Fibroblast of pulmonary artery (primary cell): Measurements from ENCODE around the gene GSC2.

Source experiments
- DNase-seq: peaks from one replicate; pipeline ENCODE4 v3.0.0-alpha.2; 2010; ENCODE audit warnings: low read depth
- H3K4me3 ChIP-seq: replicated peaks from 2 replicates; pipeline ENCODE4 v1.5.1; 2011; ENCODE audit warnings: low read depth, mild to moderate bottlenecking, control low read depth, low read length, moderate library complexity
- TF ChIP-seq, protein P1 (sequence below): IDR thresholded peaks from 2 replicates; pipeline ENCODE4 v1.5.1; 2011; ENCODE audit warnings: mild to moderate bottlenecking, control low read depth, low read length, inconsistent platforms; ENCODE audit errors: missing control alignments

GSC2 gene

DNA sequence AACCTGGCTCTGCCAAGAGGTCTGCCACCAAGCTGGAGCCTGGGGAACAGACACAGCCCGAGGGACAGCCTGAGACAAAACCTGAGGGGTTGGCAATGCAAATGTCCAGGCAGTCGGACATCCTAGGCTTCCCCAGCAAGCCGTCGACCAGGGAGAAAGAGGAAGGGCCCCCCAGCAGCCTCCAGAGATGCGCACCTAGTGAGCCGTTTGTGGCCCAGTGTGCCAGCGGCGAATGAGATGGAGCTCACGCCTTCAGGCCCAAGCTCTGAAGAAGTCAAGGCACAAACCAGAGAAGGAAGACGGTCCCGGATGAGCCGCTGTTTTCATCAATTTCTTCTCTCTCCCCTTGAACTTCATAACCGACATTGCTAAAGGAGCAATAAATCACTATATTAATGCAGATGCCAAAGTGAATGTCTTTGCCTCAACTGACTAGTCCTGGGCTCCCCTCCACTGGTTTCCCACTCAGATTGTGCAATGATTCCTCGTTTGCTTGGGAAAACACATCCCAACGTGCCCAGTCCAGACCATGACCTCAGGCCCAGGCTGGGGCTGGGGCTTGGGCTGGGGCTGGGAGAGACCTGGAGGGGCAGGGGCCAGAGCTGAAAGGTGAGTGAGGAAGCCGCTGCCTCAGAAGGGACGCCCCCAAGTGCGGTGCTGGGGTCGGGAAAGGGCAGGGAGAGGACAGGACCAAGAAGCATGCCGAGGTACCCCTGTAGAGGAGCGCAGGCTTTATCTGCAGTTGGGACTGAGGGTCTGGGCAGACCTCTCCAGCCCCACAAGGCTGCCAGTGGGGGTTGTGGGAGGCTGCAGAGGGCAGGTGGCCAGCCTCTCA is 24.4 kb downstream of the GSC2 start:
- DNase-seq, result no peak
- TF ChIP-seq, protein P1, sequence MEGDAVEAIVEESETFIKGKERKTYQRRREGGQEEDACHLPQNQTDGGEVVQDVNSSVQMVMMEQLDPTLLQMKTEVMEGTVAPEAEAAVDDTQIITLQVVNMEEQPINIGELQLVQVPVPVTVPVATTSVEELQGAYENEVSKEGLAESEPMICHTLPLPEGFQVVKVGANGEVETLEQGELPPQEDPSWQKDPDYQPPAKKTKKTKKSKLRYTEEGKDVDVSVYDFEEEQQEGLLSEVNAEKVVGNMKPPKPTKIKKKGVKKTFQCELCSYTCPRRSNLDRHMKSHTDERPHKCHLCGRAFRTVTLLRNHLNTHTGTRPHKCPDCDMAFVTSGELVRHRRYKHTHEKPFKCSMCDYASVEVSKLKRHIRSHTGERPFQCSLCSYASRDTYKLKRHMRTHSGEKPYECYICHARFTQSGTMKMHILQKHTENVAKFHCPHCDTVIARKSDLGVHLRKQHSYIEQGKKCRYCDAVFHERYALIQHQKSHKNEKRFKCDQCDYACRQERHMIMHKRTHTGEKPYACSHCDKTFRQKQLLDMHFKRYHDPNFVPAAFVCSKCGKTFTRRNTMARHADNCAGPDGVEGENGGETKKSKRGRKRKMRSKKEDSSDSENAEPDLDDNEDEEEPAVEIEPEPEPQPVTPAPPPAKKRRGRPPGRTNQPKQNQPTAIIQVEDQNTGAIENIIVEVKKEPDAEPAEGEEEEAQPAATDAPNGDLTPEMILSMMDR, result no peak
- no peak overlapping the region for H3K4me3 ChIP-seq

DNA sequence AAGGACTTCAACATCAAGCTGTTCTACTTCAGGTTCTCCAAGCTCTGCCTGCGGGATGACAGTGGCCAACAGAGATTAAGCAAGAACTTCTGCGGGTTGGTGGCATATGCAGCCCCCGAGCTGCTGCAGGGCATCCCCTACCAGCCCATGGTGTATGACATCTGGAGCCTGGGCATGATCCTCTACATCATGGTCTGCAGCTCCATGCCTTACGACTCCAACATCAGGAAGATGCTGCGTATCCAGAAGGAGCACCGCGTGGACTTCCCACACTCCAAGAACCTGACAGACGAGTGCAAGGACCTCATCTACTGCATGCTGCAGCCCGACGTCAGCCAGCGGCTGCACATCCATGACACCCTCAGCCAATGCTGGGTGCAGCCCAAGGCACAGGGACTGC is 25.1 kb downstream of the GSC2 start:
- DNase-seq, result no peak
- H3K4me3 ChIP-seq, result no peak overlapping the region
- TF ChIP-seq, protein P1, result no peak

DNA sequence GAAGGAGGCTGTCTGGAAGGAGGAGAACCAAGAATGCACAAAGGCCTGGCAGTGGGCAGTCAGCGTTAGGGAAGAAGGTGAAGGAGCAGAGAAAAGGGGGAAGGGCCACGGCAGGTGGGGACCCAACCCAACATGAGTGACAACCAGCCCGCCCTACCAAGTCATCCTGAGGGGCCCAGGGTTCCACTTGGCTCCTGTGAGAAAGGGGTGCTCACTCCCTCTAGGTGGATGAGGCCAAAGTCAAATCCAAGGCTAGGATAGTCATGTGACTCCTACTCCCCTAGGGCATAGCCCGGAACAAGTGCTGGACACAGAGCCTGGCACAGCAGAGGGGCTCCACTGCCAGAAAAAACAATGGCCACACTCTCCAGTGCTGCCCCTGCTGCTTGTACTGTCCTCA is 25.7 kb downstream of the GSC2 start:
- no peak overlapping the region for H3K4me3 ChIP-seq
- TF ChIP-seq, protein P1, result no peak
- DNase-seq, result no peak

DNA sequence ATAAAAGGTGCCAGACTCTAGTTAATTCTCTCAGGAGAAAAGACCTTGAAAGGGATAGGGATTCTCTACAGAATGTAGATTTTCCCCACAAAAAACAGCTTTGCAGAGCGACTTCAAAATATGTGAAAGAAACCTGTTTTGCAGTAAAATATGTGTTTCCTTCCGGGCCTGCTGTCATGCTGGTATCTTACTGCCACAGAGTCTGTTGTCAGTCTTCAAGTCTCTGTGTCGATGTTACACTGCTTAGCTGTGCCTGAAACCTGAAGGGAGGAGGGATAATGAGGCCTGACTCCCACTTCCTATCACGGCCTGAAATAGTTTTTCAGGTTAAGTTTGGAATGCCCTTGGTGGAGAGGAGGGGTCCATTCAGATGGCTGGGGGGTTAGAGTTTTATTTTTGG is 26.2 kb downstream of the GSC2 start:
- no peak for DNase-seq
- TF ChIP-seq, protein P1, result no peak
- H3K4me3 ChIP-seq, result no peak overlapping the region

DNA sequence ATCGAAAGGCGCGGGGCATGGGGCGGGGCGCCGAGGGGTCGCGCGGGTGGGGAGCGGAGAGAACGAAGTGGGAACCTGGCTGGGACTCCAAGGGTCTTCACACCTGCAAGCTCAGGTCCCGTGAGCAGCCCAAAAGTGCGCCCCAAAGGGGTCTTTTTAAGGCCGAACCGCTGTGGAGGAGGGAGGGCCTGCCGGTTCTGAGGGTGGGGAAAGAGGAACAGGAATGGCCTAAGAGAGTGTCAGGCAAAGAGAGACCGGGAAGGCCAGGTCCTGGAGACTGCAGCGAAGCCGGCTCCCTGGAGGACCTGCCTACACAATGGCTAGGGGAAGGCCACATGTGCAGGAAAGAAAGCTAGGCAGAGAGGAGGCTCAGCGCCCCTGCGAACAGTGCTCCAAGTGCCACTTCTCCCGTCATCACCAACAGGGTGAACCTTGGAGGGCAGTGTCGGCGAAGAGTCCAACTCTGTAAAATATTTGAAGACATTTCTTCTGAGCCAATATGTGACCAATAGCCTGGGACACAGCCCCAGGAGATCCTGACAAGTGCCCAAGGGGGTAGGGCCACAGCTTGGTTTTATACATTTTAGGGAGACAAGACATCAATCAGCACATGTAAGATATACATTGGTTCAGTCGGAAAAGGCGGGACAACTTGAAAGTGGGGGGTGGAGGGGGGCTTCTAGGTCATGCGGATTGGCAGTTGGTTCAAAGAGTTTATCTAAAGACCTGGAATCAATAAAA is 27.2 kb downstream of the GSC2 start:
- TF ChIP-seq, protein P1, result no peak
- H3K4me3 ChIP-seq, result peak overlapping the region; percentile 57
- no peak for DNase-seq

DNA sequence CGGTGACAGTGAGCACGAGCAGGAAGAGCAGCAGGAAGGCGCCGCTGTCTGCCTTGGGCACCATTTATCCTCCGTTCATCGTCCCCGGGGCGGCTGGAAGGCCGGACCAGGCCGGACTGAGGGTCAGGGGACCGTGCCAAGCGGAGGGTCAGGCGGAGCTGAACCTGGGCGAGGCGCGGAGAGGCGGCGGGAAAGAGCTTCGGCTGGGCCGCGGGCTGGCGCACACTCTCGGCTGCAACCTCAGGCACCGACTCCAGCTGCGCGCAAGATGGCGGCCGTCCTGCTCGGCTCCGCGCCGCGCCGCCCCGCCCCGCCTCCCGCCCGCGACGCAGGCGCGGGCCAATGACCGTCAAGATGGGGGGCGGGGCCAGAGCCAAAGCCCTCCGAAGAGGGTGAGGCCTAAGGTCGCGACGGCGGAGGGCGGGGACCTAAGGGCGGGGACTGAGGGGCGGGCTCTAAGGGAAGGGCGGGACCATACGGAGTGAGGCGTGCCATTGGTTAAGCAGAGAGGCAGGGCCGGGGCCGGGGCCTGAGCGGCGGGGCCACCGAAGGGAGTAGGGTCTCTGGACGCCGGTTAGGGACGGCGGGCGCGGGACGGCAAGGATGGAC is 27.8 kb downstream of the GSC2 start, which contains the start of gene DGCR2:
Gene DGCR2, minus strand, starts transcription at position 270 of the 609 bp plus-strand sequence. Its CDS starts 206 bp downstream, at position 64.
- peak; percentile 96 for DNase-seq
- H3K4me3 ChIP-seq, result peak within 1 kb of the TSS; percentile 77
- TF ChIP-seq, protein P1, result no peak
